Ramos (cell line): ENCODE results near the gene PTPN11.
"Not testable (repeated sequence)": the region's sequence is repeated elsewhere in the genome, so short reads cannot be mapped to it uniquely, and the experiment has no call there.

Source experiments
- in situ Hi-C: fragments of 300-500 bp; cut with MboI; formaldehyde crosslinking; loops from one replicate; pipeline ENCODE4 v1.14.3; 2022; ENCODE audit warnings: low sequenced_read_pairs; ENCODE audit not compliant: unreplicated experiment

PTPN11 gene

GRCh38 chr12:112446008-112446725, 27.4 kb downstream of the PTPN11 start:
- in situ Hi-C loops, result no loop called here

GRCh38 chr12:112447106-112447505, 28.4 kb downstream of the PTPN11 start:
- in situ Hi-C loops, result no loop called here

GRCh38 chr12:112448165-112448564, 29.4 kb downstream of the PTPN11 start:
- in situ Hi-C loops, result not testable (repeated sequence)

GRCh38 chr12:112450725-112451124, 32.0 kb downstream of the PTPN11 start:
- in situ Hi-C loops, result no loop called here

- in situ Hi-C loops, result no loop called here
These were observed 37.3 kb downstream of the PTPN11 start for GRCh38 chr12:112456029-112456428.

- in situ Hi-C loops, result not testable (repeated sequence)
These were observed 38.4 kb downstream of the PTPN11 start for GRCh38 chr12:112457142-112457541.

GRCh38 chr12:112458330-112458729, 39.6 kb downstream of the PTPN11 start:
- in situ Hi-C loops, result no loop called here

- in situ Hi-C loops, result no loop called here
These were observed 40.0 kb downstream of the PTPN11 start for GRCh38 chr12:112458751-112459150.

GRCh38 chr12:112463478-112463877, 44.7 kb downstream of the PTPN11 start:
- in situ Hi-C loops, result no loop called here

GRCh38 chr12:112464605-112465004, 45.9 kb downstream of the PTPN11 start:
- in situ Hi-C loops, result no loop called here

- in situ Hi-C loops, result no loop called here
These were observed 47.3 kb downstream of the PTPN11 start for GRCh38 chr12:112466011-112466422.

- in situ Hi-C loops, result no loop called here
These were observed 48.1 kb downstream of the PTPN11 start for GRCh38 chr12:112466835-112467234.

- in situ Hi-C loops, result no loop called here
These were observed 49.3 kb downstream of the PTPN11 start for GRCh38 chr12:112468046-112468445.

- in situ Hi-C loops, result no loop called here
These were observed 54.3 kb downstream of the PTPN11 start for GRCh38 chr12:112473056-112473455.

- in situ Hi-C loops, result no loop called here
These were observed 60.7 kb downstream of the PTPN11 start for GRCh38 chr12:112479413-112479812.

GRCh38 chr12:112480931-112481330, 62.2 kb downstream of the PTPN11 start:
- in situ Hi-C loops, result no loop called here

- in situ Hi-C loops, result no loop called here
These were observed 64.0 kb downstream of the PTPN11 start for GRCh38 chr12:112482733-112483132.

- in situ Hi-C loops, result no loop called here
These were observed 67.6 kb downstream of the PTPN11 start for GRCh38 chr12:112486361-112486760.

GRCh38 chr12:112488257-112488876, 69.6 kb downstream of the PTPN11 start:
- in situ Hi-C loops, result no loop called here

- in situ Hi-C loops, result no loop called here
These were observed 70.7 kb downstream of the PTPN11 start for GRCh38 chr12:112489456-112489855.

- in situ Hi-C loops, result no loop called here
These were observed 77.7 kb downstream of the PTPN11 start for GRCh38 chr12:112496496-112496895.

- in situ Hi-C loops, result no loop called here
These were observed 79.8 kb downstream of the PTPN11 start for GRCh38 chr12:112498580-112498979.
